OCI-M2 (cell line): Measurements from ENCODE around the gene INTS6.
"Not testable (repeated sequence)": the region's sequence is repeated elsewhere in the genome, so short reads cannot be mapped to it uniquely, and the experiment has no call there.

Experiments
- DNase-seq: peaks from one replicate; lab custom pipeline; 2025; ENCODE audit not compliant: unreplicated experiment; lab: John Stamatoyannopoulos, UW

The INTS6 gene

DNA sequence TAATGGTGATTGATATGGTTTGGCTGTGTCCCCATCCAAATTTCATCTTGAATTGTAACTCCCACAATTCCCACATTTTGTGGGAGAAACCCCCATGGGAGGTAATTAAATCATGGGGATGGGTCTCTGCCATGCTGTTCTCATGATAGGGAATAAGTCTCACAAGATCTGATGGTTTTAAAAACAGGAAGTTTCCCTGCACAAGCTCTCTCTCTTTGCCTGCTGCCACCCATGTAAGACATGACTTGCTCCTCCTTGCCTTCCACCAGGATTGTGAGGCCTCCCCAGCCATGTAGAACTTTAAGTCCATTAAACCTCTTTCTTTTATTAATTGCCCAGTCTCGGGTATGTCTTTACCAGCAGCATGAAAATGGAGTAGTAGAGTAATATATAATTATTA lies 37.5 kb downstream of the INTS6 start:
- DNase-seq: not testable (repeated sequence)

DNA sequence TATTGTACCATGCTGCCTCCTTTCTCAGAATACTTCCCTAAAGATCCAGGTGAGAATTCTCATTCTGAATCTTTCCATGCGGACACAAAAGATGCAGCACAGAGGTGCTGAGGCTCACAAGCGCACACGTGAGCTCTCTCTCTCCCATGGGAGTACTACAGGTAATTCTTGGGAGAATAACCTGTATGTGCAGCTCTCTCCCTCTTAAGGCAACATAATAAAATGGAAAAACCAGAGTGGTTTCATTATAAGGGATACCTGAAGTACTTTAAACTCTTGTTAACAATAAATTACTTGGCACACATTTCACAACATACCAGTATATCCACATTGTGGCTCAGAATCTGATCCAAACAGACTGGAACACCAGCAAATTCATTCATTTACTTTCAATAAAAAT lies 40.4 kb downstream of the INTS6 start:
- DNase-seq: no peak

DNA sequence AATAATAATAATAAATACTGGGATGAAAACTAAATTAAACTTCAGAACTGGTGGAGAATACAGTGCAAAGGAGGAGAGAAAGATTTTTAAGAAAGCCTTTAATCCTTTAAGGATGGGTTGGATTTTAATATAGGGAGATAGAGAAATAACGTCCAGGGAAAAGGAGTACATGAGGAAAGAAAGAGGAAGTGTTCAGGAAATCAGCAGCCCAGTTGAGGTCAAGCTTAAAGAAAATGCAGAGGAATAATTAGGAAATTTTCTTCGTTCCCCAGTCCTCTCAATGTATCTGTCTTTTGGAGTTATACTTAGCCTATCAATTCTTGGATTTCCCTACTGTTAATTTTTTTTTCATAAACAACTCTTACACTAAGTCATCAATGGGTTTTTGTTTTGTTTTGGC lies 47.7 kb downstream of the INTS6 start:
- DNase-seq: no peak

DNA sequence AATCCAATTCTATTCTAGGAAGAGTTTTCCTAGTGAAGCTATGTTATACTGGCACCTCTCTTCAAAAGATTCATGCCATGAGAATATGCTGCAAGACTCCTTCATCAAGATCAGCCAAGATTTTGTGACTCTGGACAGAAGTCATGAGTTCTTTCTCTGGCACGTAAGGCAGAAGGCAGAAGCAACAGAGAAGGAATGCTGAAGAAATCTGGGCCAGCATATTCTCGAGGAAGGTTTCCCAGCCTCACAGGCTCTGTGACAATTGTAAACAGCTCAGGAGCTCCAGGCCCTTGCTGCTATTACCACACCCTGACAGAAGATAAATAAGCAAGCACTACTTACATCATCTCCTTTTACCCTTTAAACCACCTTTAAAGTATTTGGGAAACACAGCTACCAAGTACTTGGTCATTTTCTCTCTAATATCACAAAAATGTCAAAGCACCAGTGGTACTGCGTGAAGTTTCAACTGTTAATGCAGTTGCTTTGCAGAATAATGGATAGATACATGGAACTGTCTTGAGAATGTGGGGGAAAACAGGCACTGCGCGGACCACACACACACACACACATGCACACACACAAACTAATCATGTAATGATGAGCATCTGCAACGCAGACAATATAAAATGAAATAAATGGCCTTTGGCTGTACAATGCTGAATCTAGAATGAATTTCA lies 55.4 kb downstream of the INTS6 start:
- no peak for DNase-seq

DNA sequence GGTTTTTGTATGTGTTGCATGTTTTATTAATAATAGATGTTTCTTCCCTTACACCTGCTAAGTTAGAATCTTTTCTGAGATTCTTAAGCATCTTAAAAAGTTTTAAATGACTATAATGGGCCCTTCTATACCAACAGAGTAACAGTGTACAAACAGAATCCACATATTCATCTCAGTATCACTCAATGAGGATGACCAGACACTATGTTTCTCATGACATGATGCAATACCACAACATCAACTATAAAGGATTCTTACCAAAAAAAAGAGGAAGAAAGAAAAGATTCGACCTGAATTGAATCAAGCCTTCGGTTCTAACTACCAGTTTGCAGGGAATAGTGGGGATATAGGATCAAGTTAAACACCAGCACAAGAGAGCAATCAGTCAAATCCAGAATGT lies 56.5 kb downstream of the INTS6 start:
- DNase-seq: no peak

DNA sequence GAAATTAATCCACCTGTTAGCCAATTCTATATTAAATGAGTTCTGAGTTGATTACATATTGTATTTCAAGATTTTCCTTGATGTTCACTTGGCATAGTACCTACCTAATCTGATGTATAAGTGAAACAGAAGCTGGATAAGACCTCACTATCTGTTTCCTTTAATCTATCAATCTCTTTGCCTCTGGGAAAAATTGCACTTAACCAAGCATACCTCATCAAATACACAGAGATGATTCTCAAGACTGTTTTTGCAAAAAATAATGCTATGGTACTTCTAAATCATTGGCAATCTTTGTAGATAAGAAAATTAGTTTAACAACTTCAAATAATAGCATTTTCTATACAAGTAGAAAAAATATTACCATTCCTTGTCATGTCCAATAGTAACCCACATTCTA lies 58.1 kb downstream of the INTS6 start:
- no peak for DNase-seq

DNA sequence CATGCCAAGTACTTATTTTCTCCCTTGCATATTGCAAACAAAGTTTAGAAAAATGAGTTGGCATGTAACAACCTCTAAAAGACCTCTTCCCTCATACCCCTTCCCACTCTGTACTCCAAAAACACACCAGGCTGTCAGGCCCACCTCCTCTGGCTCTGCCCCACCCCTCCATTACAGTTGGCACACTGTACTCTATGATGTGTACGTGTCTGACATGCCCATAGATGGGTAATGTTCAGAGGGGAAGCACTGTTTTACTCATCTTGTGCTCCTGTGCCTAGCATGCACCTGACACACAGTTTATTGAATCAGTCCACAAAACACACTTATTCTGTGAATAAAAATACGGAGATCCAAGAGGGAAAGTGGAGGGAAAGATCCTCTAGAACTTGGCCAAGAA lies 67.7 kb downstream of the INTS6 start:
- no peak for DNase-seq

DNA sequence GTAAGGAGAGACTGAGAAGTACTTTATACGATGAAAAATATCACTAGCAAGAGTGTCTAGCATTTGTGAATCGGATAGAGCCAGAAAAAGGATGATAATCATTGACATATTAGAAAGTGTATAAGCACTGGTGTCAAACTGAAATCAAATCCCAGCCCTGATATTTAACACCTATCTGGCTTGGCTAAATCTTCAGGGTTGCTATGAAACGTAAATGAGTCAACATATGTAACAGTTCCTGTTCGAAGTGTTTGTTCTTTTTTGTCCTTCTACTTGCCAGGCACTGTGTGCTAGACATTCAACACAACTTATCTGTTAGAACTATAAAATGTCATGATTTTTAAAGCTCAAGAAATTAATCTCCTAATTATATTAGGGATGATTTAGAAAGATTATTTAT lies 72.6 kb downstream of the INTS6 start:
- no peak for DNase-seq

DNA sequence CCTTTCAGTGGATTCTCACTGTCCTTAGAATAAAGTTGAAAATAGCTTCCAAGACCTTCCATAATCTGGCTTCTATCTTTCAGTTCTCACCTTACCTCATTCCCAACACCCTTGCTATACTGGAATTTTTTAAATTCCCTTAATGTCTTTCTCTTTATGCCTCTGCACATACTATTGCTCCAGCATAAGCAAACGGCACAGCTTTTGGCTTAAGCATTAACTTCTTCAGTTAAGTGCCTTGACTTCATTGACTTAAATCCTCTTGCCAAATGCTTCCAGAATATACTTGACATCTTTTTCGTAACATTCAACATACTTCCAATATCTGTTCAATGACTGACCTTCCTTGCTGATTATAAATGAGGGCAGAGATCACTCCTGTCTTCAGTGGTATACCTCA lies 79.4 kb downstream of the INTS6 start:
- DNase-seq: no peak

DNA sequence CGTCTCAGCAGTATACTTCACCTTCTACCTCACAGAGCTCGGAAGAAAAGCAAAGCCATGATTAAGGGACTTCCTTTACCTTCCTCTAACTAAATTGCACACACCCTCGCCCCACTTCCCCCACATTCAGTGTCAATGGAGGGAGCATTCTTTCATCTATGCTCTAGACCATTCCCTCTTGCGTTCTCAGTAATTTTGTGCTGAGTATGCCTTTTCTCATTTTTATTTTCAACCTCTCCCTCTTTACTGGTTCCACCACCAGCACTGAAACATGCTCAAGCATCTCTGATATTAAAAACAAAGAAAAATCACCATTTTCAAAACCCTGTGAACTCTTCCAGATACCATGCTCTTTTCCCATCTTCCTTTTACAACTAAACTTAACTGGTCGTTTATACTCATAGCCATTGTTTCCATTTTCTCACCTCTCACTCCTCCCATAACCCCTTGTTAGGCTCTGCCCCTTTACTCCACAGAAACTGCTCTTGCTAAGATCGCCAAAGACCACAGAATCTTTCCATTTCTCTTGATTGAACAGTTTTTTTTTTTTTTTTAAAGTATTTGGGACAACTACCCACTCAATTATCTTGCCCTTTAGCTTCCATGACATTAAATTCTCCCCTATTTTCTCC lies 81.0 kb downstream of the INTS6 start:
- no peak for DNase-seq

DNA sequence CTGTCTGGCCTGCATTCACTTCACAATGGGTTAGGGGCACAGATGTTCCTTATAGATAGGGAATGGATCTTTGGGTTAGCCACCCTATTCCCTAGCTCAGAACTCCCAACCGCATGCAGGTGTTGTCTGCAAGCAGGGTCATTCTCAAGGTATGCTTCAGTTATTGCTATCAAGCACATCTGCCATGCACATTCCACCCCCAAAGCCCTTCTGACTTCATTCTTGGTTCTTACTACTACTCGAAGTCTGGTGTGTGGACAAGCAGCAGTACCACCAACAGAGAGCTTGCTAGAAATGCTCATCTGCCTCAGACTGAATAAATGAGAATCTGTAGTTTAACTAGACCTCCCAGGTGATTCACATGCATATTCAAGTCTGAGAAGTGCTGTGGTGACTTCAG lies 82.0 kb downstream of the INTS6 start:
- DNase-seq: no peak

DNA sequence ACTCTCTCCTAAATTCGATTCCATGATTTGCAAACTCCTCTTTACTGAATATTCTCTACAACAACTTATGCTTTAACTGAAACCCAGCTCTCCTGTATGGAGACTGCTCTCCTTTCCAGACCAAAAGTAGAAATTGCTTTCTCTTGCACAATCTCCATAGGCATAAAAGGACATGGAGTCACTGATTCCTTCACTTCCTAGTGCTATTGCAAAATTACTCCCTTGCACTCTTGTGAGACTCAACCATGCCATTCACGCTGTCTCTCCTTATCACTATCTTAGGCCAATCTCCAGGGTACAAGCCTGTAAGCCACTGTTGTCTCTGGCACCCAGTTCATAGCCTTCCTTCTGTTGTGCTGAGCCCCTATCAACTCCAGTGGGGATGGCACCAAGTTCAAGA lies 82.7 kb downstream of the INTS6 start:
- no peak for DNase-seq

DNA sequence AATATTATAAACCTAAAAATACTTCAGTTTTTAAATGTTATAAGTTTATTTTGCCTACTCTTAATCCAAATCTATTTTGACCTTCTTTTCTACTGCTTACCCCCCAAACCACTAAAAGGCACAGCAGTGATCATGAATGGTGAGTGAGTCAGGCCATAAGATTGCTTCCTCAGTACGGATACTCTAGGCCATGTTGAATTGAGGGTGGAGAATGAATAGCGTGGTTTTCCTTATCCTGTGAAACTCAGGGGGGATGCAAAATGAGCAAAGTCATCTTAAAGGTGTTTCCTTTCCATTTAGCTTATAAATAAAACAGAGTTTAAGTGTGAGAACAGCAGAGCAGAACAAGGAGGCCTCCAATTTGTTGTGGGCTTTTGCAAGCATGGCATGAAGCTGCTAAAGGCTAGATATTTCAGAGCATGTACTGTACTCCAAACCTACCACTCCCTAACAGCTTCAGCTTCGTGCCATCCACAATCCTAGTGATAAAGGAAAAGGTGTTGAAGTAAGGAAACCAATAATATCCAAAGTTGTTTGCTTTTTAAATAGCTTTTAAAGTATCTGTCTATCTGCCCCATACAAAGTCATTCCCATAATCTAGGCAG lies 88.3 kb downstream of the INTS6 start:
- DNase-seq: no peak

DNA sequence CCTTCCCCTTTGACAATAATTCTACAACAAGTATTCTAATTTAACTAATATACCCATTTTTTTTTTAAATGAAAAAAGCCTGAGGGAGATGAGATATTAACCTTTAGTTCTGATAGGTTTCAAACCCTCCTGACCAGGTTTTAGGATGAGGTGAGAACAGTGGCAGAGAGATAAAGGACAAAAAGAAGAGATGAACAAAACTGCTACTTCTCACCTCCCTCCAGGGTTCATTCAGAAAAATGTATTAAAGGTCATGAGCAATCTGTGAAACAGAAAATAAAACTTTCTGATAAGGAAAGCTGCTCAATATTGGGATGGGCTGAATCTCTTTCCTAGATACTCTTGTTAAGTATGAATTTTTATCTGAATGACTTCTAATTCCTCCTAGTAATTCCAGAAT lies 89.2 kb downstream of the INTS6 start:
- no peak for DNase-seq

DNA sequence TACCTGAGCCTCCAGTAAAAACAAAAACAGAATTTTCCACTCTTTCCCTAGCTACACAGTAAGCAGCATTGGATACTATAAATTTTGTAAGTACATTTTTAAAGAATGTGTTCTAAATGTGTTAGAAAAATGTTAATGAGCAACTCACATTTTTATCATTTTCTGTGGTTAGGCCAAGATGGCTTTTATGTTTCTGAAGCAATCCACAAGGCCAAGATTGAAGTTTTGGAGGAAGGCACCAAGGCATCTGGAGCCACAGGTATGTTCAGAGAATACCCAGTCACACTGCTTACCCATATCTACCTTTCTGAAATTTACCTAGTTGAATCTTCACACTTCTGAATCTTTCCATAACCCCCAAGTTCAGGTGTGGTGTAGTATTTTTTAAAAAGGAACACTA lies 91.7 kb downstream of the INTS6 start:
- no peak for DNase-seq

DNA sequence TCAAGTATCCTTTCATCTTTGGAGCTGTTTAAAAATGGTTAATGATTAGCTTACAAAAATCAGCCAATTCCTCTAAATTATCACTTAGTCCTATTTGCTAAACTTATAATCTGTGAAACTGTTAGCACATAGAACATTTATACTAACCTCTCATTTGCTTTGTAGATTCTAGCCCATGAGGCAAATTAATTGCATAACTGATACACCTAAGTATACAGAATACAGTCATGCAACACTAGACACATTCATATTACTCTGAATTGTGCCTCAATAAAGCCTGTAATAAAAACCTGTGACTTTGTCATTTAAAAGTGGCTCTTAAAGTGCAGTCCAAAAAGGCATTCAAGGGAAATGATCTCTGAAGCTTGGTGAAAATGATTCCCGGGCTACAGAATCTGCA lies 92.3 kb downstream of the INTS6 start:
- no peak for DNase-seq

DNA sequence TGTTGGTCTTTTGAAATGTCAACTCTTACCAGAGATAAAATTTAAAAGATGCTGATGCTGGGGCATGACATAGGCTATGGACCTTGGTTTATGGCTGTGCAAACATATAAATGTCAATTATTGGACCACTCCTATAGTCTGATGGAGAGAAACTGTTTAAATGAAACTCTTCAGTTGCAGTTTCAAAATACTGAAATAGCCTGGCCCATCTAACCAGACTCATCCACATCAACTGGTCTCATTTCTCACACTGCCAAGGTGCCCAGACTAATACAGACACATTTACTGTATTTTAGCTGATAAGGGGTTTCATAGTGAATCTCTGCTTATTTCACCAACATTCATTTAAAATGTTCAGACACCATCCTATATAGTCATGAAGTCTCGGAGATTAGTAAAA lies 93.5 kb downstream of the INTS6 start:
- no peak for DNase-seq

DNA sequence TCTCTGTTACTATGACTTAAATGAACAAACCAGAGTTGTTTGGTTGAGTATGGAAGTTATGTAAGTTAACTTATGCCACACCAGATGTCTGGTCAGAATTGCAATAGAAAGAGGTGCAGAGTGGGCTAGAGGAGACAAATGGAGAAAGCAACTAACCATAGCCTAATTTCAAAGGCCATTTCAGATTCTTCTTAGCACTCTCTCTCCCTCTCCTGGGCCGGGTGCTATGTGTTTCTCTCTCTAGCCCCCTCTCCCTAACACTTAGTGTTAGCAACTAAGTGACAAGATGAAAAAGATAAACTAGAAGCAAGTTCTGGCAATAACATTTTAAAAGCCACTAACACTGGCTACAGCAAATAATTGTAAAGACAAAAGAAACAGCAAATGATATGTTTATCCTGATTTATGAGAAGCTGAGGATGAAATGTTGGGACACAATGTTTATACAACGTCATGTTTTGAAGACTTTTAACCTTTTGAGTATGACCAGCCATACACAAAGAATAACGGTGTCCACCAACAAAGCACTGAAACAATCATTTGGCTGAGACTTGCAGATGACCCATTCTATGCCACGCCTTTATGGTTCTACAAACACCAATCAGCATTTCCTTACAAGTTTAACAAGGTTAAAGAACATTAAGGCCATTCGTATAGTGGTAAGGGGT lies 94.8 kb downstream of the INTS6 start:
- DNase-seq: no peak

DNA sequence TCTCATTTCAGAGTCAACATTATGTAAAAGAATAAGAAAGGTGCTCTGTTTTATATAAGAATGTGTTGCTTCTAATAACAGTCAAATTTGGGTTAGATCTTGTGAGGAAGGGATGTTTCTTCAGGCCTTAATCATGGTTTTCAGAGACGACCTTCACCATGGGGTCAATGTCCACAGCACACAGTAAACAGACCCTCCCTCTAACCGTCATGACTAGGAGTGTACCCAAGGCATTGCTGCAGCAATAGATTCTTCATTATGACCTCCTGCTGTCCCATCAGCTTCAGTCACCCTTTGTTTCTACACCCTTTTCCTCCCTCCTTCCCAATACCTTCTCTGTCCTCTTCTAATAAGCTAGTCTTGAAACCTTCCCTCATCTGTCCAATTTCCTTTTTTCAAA lies 97.6 kb downstream of the INTS6 start:
- DNase-seq: no peak

DNA sequence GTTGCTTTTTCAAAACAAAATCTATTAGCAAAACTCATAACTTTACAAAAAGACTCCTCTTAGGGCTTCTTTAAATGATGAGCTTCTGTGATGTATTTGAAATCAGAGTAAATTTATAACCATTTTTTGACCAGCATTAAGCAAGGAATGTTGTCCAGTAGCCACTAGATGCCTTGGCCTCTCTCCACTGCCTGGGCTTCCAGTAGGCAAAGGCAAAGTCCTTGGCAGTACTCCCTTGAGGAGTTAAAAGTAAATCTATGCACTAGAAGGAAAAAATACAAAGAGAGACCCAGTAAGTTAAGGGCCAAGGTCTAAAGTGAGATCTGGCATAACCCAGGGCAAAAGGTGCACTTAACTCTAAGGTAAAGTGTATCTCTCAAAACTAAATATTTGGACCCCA lies 103.8 kb downstream of the INTS6 start:
- no peak for DNase-seq

DNA sequence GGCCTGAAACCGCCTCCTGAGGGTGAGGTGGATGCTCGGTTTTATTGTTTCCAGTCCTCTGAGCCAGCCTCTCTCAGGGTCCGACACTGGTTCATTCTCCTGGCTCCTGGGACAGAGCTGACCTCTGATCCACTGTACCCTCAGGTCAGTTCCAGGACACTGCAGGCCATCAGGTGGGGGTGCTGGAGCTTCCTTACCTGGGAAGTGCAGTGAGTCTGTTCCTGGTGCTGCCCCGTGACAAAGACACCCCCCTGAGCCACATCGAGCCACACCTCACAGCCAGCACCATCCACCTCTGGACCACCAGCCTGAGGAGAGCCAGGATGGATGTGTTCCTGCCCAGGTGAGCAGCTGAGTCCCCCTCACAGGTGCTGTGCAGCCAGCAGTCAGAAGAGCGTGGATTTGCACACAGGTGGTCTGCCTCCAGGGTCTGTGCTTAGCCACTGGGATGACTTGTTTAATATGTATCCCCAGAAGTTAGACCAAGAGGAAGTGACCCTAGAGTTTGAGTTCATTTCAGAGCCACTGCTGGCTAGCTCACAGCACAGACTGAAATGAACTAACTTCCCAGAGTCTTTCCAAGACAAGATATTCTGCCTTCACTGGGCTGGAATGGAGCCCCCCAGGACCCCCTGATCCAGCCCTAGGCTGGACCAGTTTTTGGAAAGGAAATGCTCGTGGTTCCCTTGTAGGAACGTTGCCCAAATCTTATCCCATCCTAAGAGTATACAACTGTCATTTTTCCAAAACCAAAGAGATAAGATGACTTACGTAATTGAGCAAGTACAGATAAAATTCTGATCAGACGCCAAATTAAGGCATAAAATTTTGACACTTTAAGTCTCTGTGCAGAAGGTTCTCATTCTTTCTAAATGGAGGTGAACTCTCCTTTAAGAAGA lies 104.5 kb downstream of the INTS6 start:
- no peak for DNase-seq
